Uterus (tissue), 4 donors: ENCODE results near the gene AKT2. TPM values are rescaled to one million over a fixed set of nuclear protein-coding genes. Genes with fewer than 3 reads are reported as not detected.

Source experiments
- DNase-seq, 2 donors: peaks; one replicate each; pipeline ENCODE4 v3.0.0-alpha.2; 2019 to 2020
- H3K27ac ChIP-seq, 2 donors: fragments of 200-600 bp; sonication (generic); 1 replicate in 1 of 2; 2 replicates in 1 of 2; pipeline ENCODE4 v1.5.1; 2016 to 2018
- H3K27me3 ChIP-seq, 2 donors: fragments of 200-600 bp; sonication (generic); one replicate each; pipeline ENCODE4 v1.5.1; 2018 to 2019; ENCODE audit warnings: control low read depth in 1 of 2
- H3K36me3 ChIP-seq, 2 donors: fragments of 200-600 bp; sonication (generic); one replicate each; pipeline ENCODE4 v1.5.1; 2019; ENCODE audit warnings: control low read depth in 1 of 2
- H3K4me1 ChIP-seq, 2 donors: fragments of 200-600 bp; sonication (generic); one replicate each; pipeline ENCODE4 v1.5.1; 2018 to 2019; ENCODE audit warnings: control low read depth in 1 of 2
- H3K4me3 ChIP-seq, 2 donors: fragments of 200-600 bp; sonication (generic); 1 replicate in 1 of 2; 2 replicates in 1 of 2; pipeline ENCODE4 v1.5.1; 2018 to 2019; ENCODE audit warnings: mild to moderate bottlenecking in 1 of 2
- H3K9me3 ChIP-seq, 2 donors: fragments of 200-600 bp; sonication (generic); one replicate each; pipeline ENCODE4 v1.5.1; 2019; ENCODE audit warnings: control low read depth in 1 of 2
- CTCF ChIP-seq, 4 experiments: fragments of 200-600 bp in 2 of 4; fragments of 450-650 bp in 2 of 4; sonication (generic) in 2 of 4; IDR thresholded peaks; one replicate each; pipeline ENCODE4 v1.5.1; 2016 to 2019; ENCODE audit warnings: antibody characterized with exemption in 4 of 4, mild to moderate bottlenecking in 2 of 4, moderate library complexity in 1 of 4
- POLR2A ChIP-seq, 2 donors: fragments of 450-650 bp; IDR thresholded peaks; one replicate each; pipeline ENCODE4 v1.6.1; 2016; ENCODE audit warnings: antibody characterized with exemption in 2 of 2, mild to moderate bottlenecking in 1 of 2, moderate library complexity in 1 of 2
- intact Hi-C: fragments of 100-400 bp; cut with DNase I; formaldehyde crosslinking; loops from one replicate; pipeline ENCODE4 v1.15.1; 2023; ENCODE audit warnings: low total_unique reads
- total RNA-seq, 4 donors: library from RNA; depleted of rRNA in 3 of 4; stranded (reverse); fragments of >200 nt in 3 of 4; gene quantifications; one replicate each; pipeline versions ENCODE4 v1.1.0 to v1.2.4, GENCODE V29; 2014 to 2023
- donor health status: DM: yes; HTN: yes; CAD: no.

AKT2 gene
- total RNA-seq, 4 donors from 2014 or later, result 32.6 to 177 (median 95.2) TPM

GRCh38 chr19:40323705-40324104 lies 38.6 kb upstream of the AKT2 start:
- H3K36me3 ChIP-seq, result no peaks in the 10 kb centered on the region
- no peak overlapping the region for H3K27ac ChIP-seq
- TF ChIP-seq CTCF (IDR thresholded peaks at IDR 0.05) (no peak), POLR2A (IDR thresholded peaks at IDR 0.05) (no peak)
- DNase-seq, result no peak
- intact Hi-C loops, result no loop called here
- H3K4me1 ChIP-seq, result no peaks in the 10 kb centered on the region
- no peaks in the 10 kb centered on the region for H3K9me3 ChIP-seq
- H3K27me3 ChIP-seq, result no peaks in the 10 kb centered on the region
- no peak overlapping the region for H3K4me3 ChIP-seq

- H3K9me3 ChIP-seq, result no peaks in the 10 kb centered on the region
- H3K27me3 ChIP-seq, result no peaks in the 10 kb centered on the region
- no peak for DNase-seq
- no peak overlapping the region for H3K4me3 ChIP-seq
- H3K4me1 ChIP-seq, result no peaks in the 10 kb centered on the region
- no peak overlapping the region for H3K27ac ChIP-seq
- TF ChIP-seq CTCF (IDR thresholded peaks at IDR 0.05), result no peak
- no peak for TF ChIP-seq POLR2A (IDR thresholded peaks at IDR 0.05)
- no peaks in the 10 kb centered on the region for H3K36me3 ChIP-seq
- intact Hi-C loops, result no loop called here
These were observed 37.9 kb upstream of the AKT2 start for GRCh38 chr19:40322951-40323615.

GRCh38 chr19:40322271-40322610 lies 37.1 kb upstream of the AKT2 start:
- Histone ChIP-seq H3K4me3 (no peak overlapping the region), H3K27me3 (no peaks in the 10 kb centered on the region), H3K4me1 (no peaks in the 10 kb centered on the region), H3K27ac (no peak overlapping the region), H3K36me3 (no peaks in the 10 kb centered on the region), H3K9me3 (no peaks in the 10 kb centered on the region)
- TF ChIP-seq POLR2A (IDR thresholded peaks at IDR 0.05), result no peak
- no peak for TF ChIP-seq CTCF (IDR thresholded peaks at IDR 0.05)
- intact Hi-C loops, result no loop called here
- no peak for DNase-seq

GRCh38 chr19:40321566-40322270 lies 36.6 kb upstream of the AKT2 start:
- H3K4me3 ChIP-seq, result no peak overlapping the region
- H3K27ac ChIP-seq, result no peak overlapping the region
- H3K27me3 ChIP-seq, result no peaks in the 10 kb centered on the region
- TF ChIP-seq CTCF (IDR thresholded peaks at IDR 0.05) (no peak), POLR2A (IDR thresholded peaks at IDR 0.05) (no peak)
- no peaks in the 10 kb centered on the region for H3K9me3 ChIP-seq
- H3K4me1 ChIP-seq, result no peaks in the 10 kb centered on the region
- intact Hi-C loops, result no loop called here
- no peaks in the 10 kb centered on the region for H3K36me3 ChIP-seq
- no peak for DNase-seq

GRCh38 chr19:40321076-40321475 lies 35.9 kb upstream of the AKT2 start:
- Histone ChIP-seq H3K27ac (no peak overlapping the region), H3K9me3 (no peaks in the 10 kb centered on the region), H3K36me3 (no peaks in the 10 kb centered on the region), H3K27me3 (no peaks in the 10 kb centered on the region), H3K4me3 (no peak overlapping the region), H3K4me1 (no peaks in the 10 kb centered on the region)
- no peak for DNase-seq
- TF ChIP-seq POLR2A (IDR thresholded peaks at IDR 0.05) (no peak), CTCF (IDR thresholded peaks at IDR 0.05) (no peak)
- intact Hi-C loops, result no loop called here
